Mammary epithelial cell (primary cell): ENCODE measurements around the gene MYOZ2.

ENCODE experiments used
- CTCF ChIP-seq, 2 donors: IDR thresholded peaks in 1 of 2; conservative IDR thresholded peaks in 1 of 2; 2 replicates each; pipeline ENCODE4 v1.5.1; 2011 to 2012; ENCODE audit warnings: inconsistent platforms in 2 of 2, low read length in 2 of 2, mild to moderate bottlenecking in 2 of 2, control low read depth in 1 of 2, low read depth in 1 of 2; ENCODE audit not compliant: insufficient read depth in 1 of 2; ENCODE audit errors: extremely low read depth in 1 of 2
- EZH2 ChIP-seq: IDR thresholded peaks from 2 replicates; pipeline ENCODE4 v1.6.1; 2012; ENCODE audit warnings: low read length, inconsistent platforms, borderline replicate concordance

GRCh38 chr4:119206178-119206577 is 70.5 kb downstream of the MYOZ2 start:
- TF ChIP-seq CTCF (conservative IDR thresholded peaks at IDR 0.05 in 1 of 2, IDR thresholded peaks at IDR 0.05 in 1 of 2; ENCODE audit: extremely low read depth in 1 of 2, insufficient read depth in 1 of 2, low read depth in 1 of 2, low read length in 2 of 2) (no peak), EZH2 (no peak)
